ENCODE measurements around the gene LRRTM4. TPM values are rescaled to one million over a fixed set of nuclear protein-coding genes. Genes with fewer than 3 reads are reported as not detected.

LRRTM4 gene
- total RNA-seq, 2 donors from 2014 or later = 7.0 to 21.1 TPM

DNA sequence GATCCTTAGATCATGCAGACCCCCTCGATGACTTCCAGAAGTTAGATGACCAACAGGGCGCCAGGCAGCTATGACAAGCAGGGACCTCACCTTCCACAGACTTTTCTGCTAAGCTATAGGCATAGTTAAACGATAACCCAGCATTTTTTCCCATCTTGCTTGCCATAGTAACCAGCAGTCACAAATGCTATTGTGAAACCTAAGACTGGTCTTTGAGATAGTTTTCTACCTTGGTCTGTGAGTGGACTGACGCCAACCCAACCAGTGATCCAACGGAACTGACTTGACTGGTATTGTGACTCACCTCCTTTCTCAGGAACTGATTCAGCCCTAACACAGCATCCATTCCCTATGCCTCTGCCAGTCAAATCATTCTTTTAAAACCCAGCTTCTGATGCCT lies 361.2 kb downstream of the LRRTM4 start:
- Mint-ChIP-seq H3K36me3 (ENCODE audit: low read depth) (peaks cover 3% of the 10 kb centered on the region), H3K9me3 (peaks cover 48% of the 10 kb centered on the region), H3K4me1 (no peaks in the 10 kb centered on the region), H3K4me3 (no peak overlapping the region), H3K27me3 (ENCODE audit: insufficient read depth) (no peaks in the 10 kb centered on the region), H3K27ac (no peak overlapping the region)
- H3K9ac ChIP-seq (ENCODE audit: extremely low read depth, low read length, poor library complexity, severe bottlenecking) = no peak overlapping the region
- no peak overlapping the region for H3K27ac ChIP-seq (ENCODE audit: low read depth, low read length)
- H3K4me3 ChIP-seq (ENCODE audit: low read length) = no peak overlapping the region
- no peaks in the 10 kb centered on the region for H3K4me1 ChIP-seq (ENCODE audit: control insufficient read depth, insufficient read depth, low read length)
- no peaks in the 10 kb centered on the region for H3K27me3 ChIP-seq (ENCODE audit: control insufficient read depth, insufficient read depth, low read length, poor library complexity, severe bottlenecking)
- H3K9me3 ChIP-seq (ENCODE audit: control insufficient read depth, low read length) = peaks cover 14% of the 10 kb centered on the region
- no peak for DNase-seq
- TF ChIP-seq, protein P1, sequence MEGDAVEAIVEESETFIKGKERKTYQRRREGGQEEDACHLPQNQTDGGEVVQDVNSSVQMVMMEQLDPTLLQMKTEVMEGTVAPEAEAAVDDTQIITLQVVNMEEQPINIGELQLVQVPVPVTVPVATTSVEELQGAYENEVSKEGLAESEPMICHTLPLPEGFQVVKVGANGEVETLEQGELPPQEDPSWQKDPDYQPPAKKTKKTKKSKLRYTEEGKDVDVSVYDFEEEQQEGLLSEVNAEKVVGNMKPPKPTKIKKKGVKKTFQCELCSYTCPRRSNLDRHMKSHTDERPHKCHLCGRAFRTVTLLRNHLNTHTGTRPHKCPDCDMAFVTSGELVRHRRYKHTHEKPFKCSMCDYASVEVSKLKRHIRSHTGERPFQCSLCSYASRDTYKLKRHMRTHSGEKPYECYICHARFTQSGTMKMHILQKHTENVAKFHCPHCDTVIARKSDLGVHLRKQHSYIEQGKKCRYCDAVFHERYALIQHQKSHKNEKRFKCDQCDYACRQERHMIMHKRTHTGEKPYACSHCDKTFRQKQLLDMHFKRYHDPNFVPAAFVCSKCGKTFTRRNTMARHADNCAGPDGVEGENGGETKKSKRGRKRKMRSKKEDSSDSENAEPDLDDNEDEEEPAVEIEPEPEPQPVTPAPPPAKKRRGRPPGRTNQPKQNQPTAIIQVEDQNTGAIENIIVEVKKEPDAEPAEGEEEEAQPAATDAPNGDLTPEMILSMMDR (conservative IDR thresholded peaks at IDR 0.05) = no peak
- 90 to 91% methylated on average over 5 of the region's 5 CpGs for WGBS, 2 experiments (ENCODE audit: insufficient coverage in 1 of 2, insufficient read length in 1 of 2)
- no peaks in the 10 kb centered on the region for H3K36me3 ChIP-seq (ENCODE audit: control insufficient read depth, insufficient read depth, low read length)

DNA sequence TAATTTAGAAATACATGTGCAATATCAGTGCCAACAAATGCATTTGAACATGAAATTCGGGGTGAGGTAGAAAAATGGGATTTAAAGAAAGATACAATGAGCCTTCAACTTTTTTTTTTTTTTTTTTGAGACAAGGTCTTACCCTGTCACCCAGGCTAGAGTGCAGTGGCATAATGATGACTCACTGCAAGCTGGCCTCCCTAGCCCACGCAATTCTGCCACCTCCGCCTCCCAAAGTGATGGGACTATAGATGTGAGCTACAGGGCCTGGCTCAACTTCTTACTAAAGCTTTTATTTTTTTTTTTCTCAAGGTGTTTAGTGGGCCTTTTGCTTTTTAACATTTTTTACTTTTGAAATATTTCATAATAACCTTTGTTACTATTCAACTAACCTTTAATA lies 365.6 kb downstream of the LRRTM4 start:
- H3K4me3 Mint-ChIP-seq = no peak overlapping the region
- H3K9me3 Mint-ChIP-seq = peaks cover 8% of the 10 kb centered on the region
- Histone ChIP-seq H3K4me3 (ENCODE audit: low read length) (no peak overlapping the region), H3K9ac (ENCODE audit: extremely low read depth, low read length, poor library complexity, severe bottlenecking) (no peak overlapping the region), H3K4me1 (ENCODE audit: control insufficient read depth, insufficient read depth, low read length) (no peaks in the 10 kb centered on the region), H3K36me3 (ENCODE audit: control insufficient read depth, insufficient read depth, low read length) (no peaks in the 10 kb centered on the region), H3K27ac (ENCODE audit: low read depth, low read length) (no peak overlapping the region), H3K9me3 (ENCODE audit: control insufficient read depth, low read length) (peaks cover 7% of the 10 kb centered on the region), H3K27me3 (ENCODE audit: control insufficient read depth, insufficient read depth, low read length, poor library complexity, severe bottlenecking) (no peaks in the 10 kb centered on the region)
- H3K36me3 Mint-ChIP-seq (ENCODE audit: low read depth) = no peaks in the 10 kb centered on the region
- TF ChIP-seq, protein P1 (conservative IDR thresholded peaks at IDR 0.05) = no peak
- H3K27ac Mint-ChIP-seq = no peak overlapping the region
- H3K4me1 Mint-ChIP-seq = peaks cover 5% of the 10 kb centered on the region
- 67 to 85% methylated on average over 1 to 3 of the region's 3 CpGs for WGBS, 2 experiments (ENCODE audit: insufficient coverage in 1 of 2, insufficient read length in 1 of 2)
- peak; percentile 72 for DNase-seq
- H3K27me3 Mint-ChIP-seq (ENCODE audit: insufficient read depth) = no peaks in the 10 kb centered on the region

DNA sequence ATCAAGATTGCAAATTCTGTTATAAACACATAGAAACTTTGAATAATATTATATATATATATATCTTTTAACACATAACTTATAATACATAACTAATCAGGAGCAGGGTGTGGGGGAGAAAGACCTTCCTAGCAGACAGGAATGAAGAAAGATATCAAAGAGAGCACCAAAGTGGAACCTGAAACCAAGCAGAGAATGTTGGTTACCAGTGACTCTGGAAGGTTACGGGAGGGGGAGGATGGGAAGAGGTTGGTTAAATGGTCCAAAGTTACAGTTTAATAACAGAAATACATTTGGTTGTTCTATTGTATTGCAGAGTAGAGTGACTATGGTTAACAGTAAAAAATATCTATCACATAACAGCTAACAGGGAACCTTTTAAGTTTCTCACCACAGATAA lies 366.7 kb downstream of the LRRTM4 start:
- Histone ChIP-seq H3K9ac (ENCODE audit: extremely low read depth, low read length, poor library complexity, severe bottlenecking) (no peak overlapping the region), H3K4me1 (ENCODE audit: control insufficient read depth, insufficient read depth, low read length) (no peaks in the 10 kb centered on the region), H3K4me3 (ENCODE audit: low read length) (no peak overlapping the region), H3K36me3 (ENCODE audit: control insufficient read depth, insufficient read depth, low read length) (no peaks in the 10 kb centered on the region), H3K27ac (ENCODE audit: low read depth, low read length) (no peak overlapping the region), H3K9me3 (ENCODE audit: control insufficient read depth, low read length) (no peaks in the 10 kb centered on the region), H3K27me3 (ENCODE audit: control insufficient read depth, insufficient read depth, low read length, poor library complexity, severe bottlenecking) (no peaks in the 10 kb centered on the region)
- no peak for DNase-seq
- no peaks in the 10 kb centered on the region for H3K27me3 Mint-ChIP-seq (ENCODE audit: insufficient read depth)
- WGBS, 2 experiments (ENCODE audit: insufficient coverage in 1 of 2, insufficient read length in 1 of 2) = 100% methylated on average over 1 of the region's 1 CpG
- H3K27ac Mint-ChIP-seq = no peak overlapping the region
- peaks cover 5% of the 10 kb centered on the region for H3K4me1 Mint-ChIP-seq
- no peaks in the 10 kb centered on the region for H3K36me3 Mint-ChIP-seq (ENCODE audit: low read depth)
- no peaks in the 10 kb centered on the region for H3K9me3 Mint-ChIP-seq
- H3K4me3 Mint-ChIP-seq = no peak overlapping the region
- TF ChIP-seq, protein P1 (conservative IDR thresholded peaks at IDR 0.05) = no peak

Data from endodermal cell (in vitro differentiated cells).